OCI-LY7 (cell line): ENCODE measurements around the gene ZMYND8. TPM values are rescaled to one million over a fixed set of nuclear protein-coding genes. Genes with fewer than 3 reads are reported as not detected.

Experiments used
- BruUV-seq: library from RNA; stranded (reverse); fragments of 400-500 nt; replicated peaks from 2 replicates; lab custom pipeline; 2021; lab: Mats Ljungman, UMichigan
- CTCF ChIA-PET: fragments of 300-600 bp; sonication (Branson Sonifier 250); formaldehyde crosslinking; loops from one replicate; lab custom pipeline; 2022; ENCODE audit warnings: antibody characterized with exemption; ENCODE audit not compliant: unreplicated experiment; lab: Charles Lee
- POLR2A ChIA-PET: fragments of 300-600 bp; sonication (Branson Sonifier 250); formaldehyde crosslinking; loops from one replicate; lab custom pipeline; 2022; ENCODE audit warnings: antibody characterized with exemption; lab: Charles Lee
- DNase-seq: peaks from one replicate; pipeline ENCODE4 v3.0.0-alpha.2; 2015; ENCODE audit warnings: low spot score
- H2AFZ ChIP-seq: fragments of 200-600 bp; sonication (generic), shearing (Covaris generic); 2 replicates; pipeline ENCODE4 v1.6.1; 2014; ENCODE audit warnings: mild to moderate bottlenecking, antibody characterized with exemption, low read length, moderate library complexity
- H3K27ac ChIP-seq: fragments of 200-600 bp; sonication (generic); 2 replicates; pipeline ENCODE4 v1.5.1; 2014; ENCODE audit warnings: mixed run types, low read depth, mild to moderate bottlenecking, moderate library complexity, low read length, inconsistent platforms; ENCODE audit not compliant: poor library complexity, severe bottlenecking
- H3K36me3 ChIP-seq: fragments of 200-600 bp; sonication (generic); 2 replicates; pipeline ENCODE4 v1.6.1; 2014; ENCODE audit warnings: mild to moderate bottlenecking, antibody characterized with exemption, low read length, moderate library complexity, mixed read lengths; ENCODE audit not compliant: insufficient read depth
- H3K4me1 ChIP-seq: fragments of 200-600 bp; sonication (generic); 2 replicates; pipeline ENCODE4 v1.5.1; 2014; ENCODE audit warnings: mild to moderate bottlenecking, low read length; ENCODE audit not compliant: insufficient read depth, poor library complexity, severe bottlenecking
- H3K4me2 ChIP-seq: fragments of 200-600 bp; sonication (generic); 2 replicates; pipeline ENCODE4 v1.6.1; 2014; ENCODE audit warnings: mild to moderate bottlenecking, low read length
- H3K4me3 ChIP-seq: fragments of 200-600 bp; sonication (generic); 2 replicates; pipeline ENCODE4 v1.5.1; 2014; ENCODE audit warnings: mild to moderate bottlenecking, low read depth, low read length; ENCODE audit not compliant: poor library complexity, severe bottlenecking
- H3K79me2 ChIP-seq: fragments of 200-600 bp; sonication (generic); 2 replicates; pipeline ENCODE4 v1.6.1; 2016; ENCODE audit warnings: low read depth, mild to moderate bottlenecking, low read length, moderate library complexity, mixed read lengths; ENCODE audit not compliant: insufficient read depth
- H3K9me2 ChIP-seq: fragments of 200-600 bp; sonication (generic); 2 replicates; pipeline ENCODE4 v1.6.1; 2016; ENCODE audit warnings: mild to moderate bottlenecking, low read length, mixed read lengths; ENCODE audit not compliant: insufficient read depth
- H3K9me3 ChIP-seq: fragments of 200-600 bp; sonication (generic); 2 replicates; pipeline ENCODE4 v1.6.1; 2014; ENCODE audit warnings: mild to moderate bottlenecking, mixed run types, low read length, mixed read lengths
- H4K20me1 ChIP-seq: fragments of 200-600 bp; sonication (generic); 2 replicates; pipeline ENCODE4 v1.6.1; 2014; ENCODE audit warnings: mild to moderate bottlenecking, antibody characterized with exemption, low read length, moderate library complexity, mixed read lengths; ENCODE audit not compliant: insufficient read depth
- EZH2phosphoT487 ChIP-seq: fragments of 200-600 bp; sonication (generic); IDR thresholded peaks from 2 replicates; pipeline ENCODE4 v1.6.1; 2018; ENCODE audit warnings: low read depth, borderline replicate concordance, mild to moderate bottlenecking, mixed run types, antibody characterized with exemption, low read length, moderate library complexity, mixed read lengths
- intact Hi-C: fragments of 100-400 bp; cut with micrococcal nuclease; formaldehyde crosslinking; loops from one replicate; pipeline ENCODE4 v1.10.0; 2022; ENCODE audit not compliant: unreplicated experiment
- total RNA-seq, 2 experiments: library from RNA; depleted of rRNA in 1 of 2; stranded (reverse); fragments of >200 nt in 1 of 2; shearing (Covaris generic) in 1 of 2; gene quantifications; 2 replicates each; pipeline ENCODE4 v1.2.3, GENCODE V29; 2014 to 2022
- TF ChIP-seq, protein P1 (sequence below): fragments of 200-600 bp; sonication (generic); conservative IDR thresholded peaks from 2 replicates; pipeline ENCODE4 v1.5.1; 2014; ENCODE audit warnings: mild to moderate bottlenecking, antibody characterized with exemption, low read length, moderate library complexity, mixed read lengths

ZMYND8 gene
- total RNA-seq, 2 experiments from 2014 or later, result 30.4 to 69.1 TPM

- H3K4me3 ChIP-seq, result no peak overlapping the region
- no peaks in the 10 kb centered on the region for H3K9me3 ChIP-seq
- no peaks in the 10 kb centered on the region; the same call in 1 of the 2 replicates for H4K20me1 ChIP-seq
- H3K4me1 ChIP-seq, result no peaks in the 10 kb centered on the region
- H3K4me2 ChIP-seq, result no peak overlapping the region
- peaks cover 98% of the 10 kb centered on the region for H3K36me3 ChIP-seq
- CTCF ChIA-PET, result no interaction called here
- no peak overlapping the region for H3K27ac ChIP-seq
- no peak for DNase-seq
- no peaks in the 10 kb centered on the region for H3K9me2 ChIP-seq
- intact Hi-C loops, result no loop called here
- POLR2A ChIA-PET, result interaction anchor here (1.2 kb wide), 1 partner anchor 50 kb away, joined by 4 read pairs; the partner anchor contains the start of gene ZMYND8
- TF ChIP-seq EZH2phosphoT487, result no peak
- TF ChIP-seq, protein P1, sequence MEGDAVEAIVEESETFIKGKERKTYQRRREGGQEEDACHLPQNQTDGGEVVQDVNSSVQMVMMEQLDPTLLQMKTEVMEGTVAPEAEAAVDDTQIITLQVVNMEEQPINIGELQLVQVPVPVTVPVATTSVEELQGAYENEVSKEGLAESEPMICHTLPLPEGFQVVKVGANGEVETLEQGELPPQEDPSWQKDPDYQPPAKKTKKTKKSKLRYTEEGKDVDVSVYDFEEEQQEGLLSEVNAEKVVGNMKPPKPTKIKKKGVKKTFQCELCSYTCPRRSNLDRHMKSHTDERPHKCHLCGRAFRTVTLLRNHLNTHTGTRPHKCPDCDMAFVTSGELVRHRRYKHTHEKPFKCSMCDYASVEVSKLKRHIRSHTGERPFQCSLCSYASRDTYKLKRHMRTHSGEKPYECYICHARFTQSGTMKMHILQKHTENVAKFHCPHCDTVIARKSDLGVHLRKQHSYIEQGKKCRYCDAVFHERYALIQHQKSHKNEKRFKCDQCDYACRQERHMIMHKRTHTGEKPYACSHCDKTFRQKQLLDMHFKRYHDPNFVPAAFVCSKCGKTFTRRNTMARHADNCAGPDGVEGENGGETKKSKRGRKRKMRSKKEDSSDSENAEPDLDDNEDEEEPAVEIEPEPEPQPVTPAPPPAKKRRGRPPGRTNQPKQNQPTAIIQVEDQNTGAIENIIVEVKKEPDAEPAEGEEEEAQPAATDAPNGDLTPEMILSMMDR, result no peak
- BruUV-seq, result no TSS peak
- H3K79me2 ChIP-seq, result peaks cover 18% of the 10 kb centered on the region
- no peak overlapping the region for H2AFZ ChIP-seq
Measured at GRCh38 chr20:47306755-47307370, 49.6 kb downstream of the ZMYND8 start.

GRCh38 chr20:47306095-47306494 lies 50.4 kb downstream of the ZMYND8 start:
- H3K27ac ChIP-seq, result no peak overlapping the region
- no peaks in the 10 kb centered on the region for H3K9me3 ChIP-seq
- no TSS peak for BruUV-seq
- H2AFZ ChIP-seq, result no peak overlapping the region
- intact Hi-C loops, result no loop called here
- TF ChIP-seq, protein P1, result no peak
- TF ChIP-seq EZH2phosphoT487, result no peak
- peaks cover 98% of the 10 kb centered on the region for H3K36me3 ChIP-seq
- POLR2A ChIA-PET, result interaction anchor here (1.2 kb wide), 1 partner anchor 50 kb away, joined by 4 read pairs; the partner anchor contains the start of gene ZMYND8
- H3K4me2 ChIP-seq, result no peak overlapping the region
- DNase-seq, result no peak
- CTCF ChIA-PET, result no interaction called here
- no peaks in the 10 kb centered on the region; the same call in 1 of the 2 replicates for H4K20me1 ChIP-seq
- H3K4me3 ChIP-seq, result no peak overlapping the region
- H3K4me1 ChIP-seq, result no peaks in the 10 kb centered on the region
- H3K79me2 ChIP-seq, result peaks cover 11% of the 10 kb centered on the region
- H3K9me2 ChIP-seq, result no peaks in the 10 kb centered on the region

- peaks cover 6% of the 10 kb centered on the region; the same call in 1 of the 2 replicates for H3K79me2 ChIP-seq
- BruUV-seq, result no TSS peak
- no peak overlapping the region for H2AFZ ChIP-seq
- peaks cover 98% of the 10 kb centered on the region for H3K36me3 ChIP-seq
- no peaks in the 10 kb centered on the region for H3K9me3 ChIP-seq
- no peaks in the 10 kb centered on the region for H3K4me1 ChIP-seq
- H3K9me2 ChIP-seq, result no peaks in the 10 kb centered on the region
- no peak overlapping the region for H3K4me2 ChIP-seq
- CTCF ChIA-PET, result no interaction called here
- no peak for DNase-seq
- no peak overlapping the region for H3K27ac ChIP-seq
- TF ChIP-seq EZH2phosphoT487, result no peak
- TF ChIP-seq, protein P1, result no peak
- no peaks in the 10 kb centered on the region; the same call in 1 of the 2 replicates for H4K20me1 ChIP-seq
- intact Hi-C loops, result no loop called here
- no peak overlapping the region for H3K4me3 ChIP-seq
- POLR2A ChIA-PET, result interaction anchor here (1.2 kb wide), 1 partner anchor 51 kb away, joined by 4 read pairs; the partner anchor contains the start of gene ZMYND8
Measured at GRCh38 chr20:47305667-47306066, 50.8 kb downstream of the ZMYND8 start.
